AG08396 (cell line): ENCODE data around the gene SERINC3.

Experiments used
- DNase-seq: peaks from one replicate; pipeline ENCODE4 v3.0.0; 2012; ENCODE audit warnings: low spot score, mixed read lengths

The SERINC3 gene

GRCh38 chr20:44532981-44533331 is 11.1 kb upstream of the SERINC3 start:
- DNase-seq, result peak; percentile 31

GRCh38 chr20:44532259-44532980 is 10.6 kb upstream of the SERINC3 start:
- DNase-seq, result peak; percentile 12

- no peak for DNase-seq
Observed at GRCh38 chr20:44528309-44528708, 6.4 kb upstream of the SERINC3 start.

GRCh38 chr20:44527716-44528199 is 5.9 kb upstream of the SERINC3 start:
- no peak for DNase-seq

GRCh38 chr20:44526129-44526528 is 4.3 kb upstream of the SERINC3 start:
- DNase-seq, result no peak

GRCh38 chr20:44523746-44524145 is 1.9 kb upstream of the SERINC3 start:
- no peak for DNase-seq

GRCh38 chr20:44522841-44523240 is 971 bp upstream of the SERINC3 start:
- no peak for DNase-seq

- DNase-seq, result no peak
Observed at GRCh38 chr20:44520881-44521280, 989 bp downstream of the SERINC3 start.

- DNase-seq, result no peak
Observed at GRCh38 chr20:44518248-44518647, 3.6 kb downstream of the SERINC3 start.

- DNase-seq, result no peak
Observed at GRCh38 chr20:44517454-44517853, 4.4 kb downstream of the SERINC3 start.

GRCh38 chr20:44516491-44516890 is 5.4 kb downstream of the SERINC3 start:
- no peak for DNase-seq

GRCh38 chr20:44513871-44514270 is 8.0 kb downstream of the SERINC3 start:
- no peak for DNase-seq

- DNase-seq, result no peak
Observed at GRCh38 chr20:44509762-44510161, 12.1 kb downstream of the SERINC3 start.

GRCh38 chr20:44504402-44505307 is 17.2 kb downstream of the SERINC3 start:
- no peak for DNase-seq

GRCh38 chr20:44502968-44503367 is 18.9 kb downstream of the SERINC3 start:
- no peak for DNase-seq

- DNase-seq, result peak; percentile 35
Observed at GRCh38 chr20:44501448-44501847, 20.4 kb downstream of the SERINC3 start.

- no peak for DNase-seq
Observed at GRCh38 chr20:44500221-44500620, 21.6 kb downstream of the SERINC3 start.

- DNase-seq, result no peak
Observed at GRCh38 chr20:44497761-44498160, 24.1 kb downstream of the SERINC3 start.

- DNase-seq, result peak; percentile 45
Observed at GRCh38 chr20:44496976-44497375, 24.9 kb downstream of the SERINC3 start.

- DNase-seq, result peak; percentile 47
Observed at GRCh38 chr20:44495802-44496481, 25.9 kb downstream of the SERINC3 start.

GRCh38 chr20:44495257-44495656 is 26.6 kb downstream of the SERINC3 start:
- no peak for DNase-seq

GRCh38 chr20:44494681-44495080 is 27.2 kb downstream of the SERINC3 start:
- DNase-seq, result no peak

GRCh38 chr20:44494266-44494665 is 27.6 kb downstream of the SERINC3 start:
- peak; percentile 20 for DNase-seq
